BJ (cell line): ENCODE data around the gene CA5B. TPM values are rescaled to one million over a fixed set of nuclear protein-coding genes. Genes with fewer than 3 reads are reported as not detected.

Source experiments
- CTCF ChIA-PET: fragments of 350-600 bp; formaldehyde crosslinking; extraction: SDS; loops from one replicate; lab custom pipeline; 2021; ENCODE audit warnings: antibody characterized with exemption, inconsistent platforms; lab: Yijun Ruan, JAX
- POLR2A ChIA-PET: fragments of 300-600 bp; sonication (Branson Sonifier 250); formaldehyde crosslinking; extraction: SDS; loops from one replicate; lab custom pipeline; 2021; ENCODE audit warnings: antibody characterized with exemption; lab: Charles Lee
- DNase-seq: peaks from one replicate; pipeline ENCODE4 v3.0.0-alpha.2; 2011; ENCODE audit warnings: low read depth
- H3K27me3 ChIP-seq: 2 replicates; pipeline ENCODE4 v1.6.0; 2011; ENCODE audit warnings: low read length; ENCODE audit not compliant: control insufficient read depth, insufficient read depth
- H3K36me3 ChIP-seq: 2 replicates; pipeline ENCODE4 v1.5.1; 2011; ENCODE audit warnings: low read length; ENCODE audit not compliant: control insufficient read depth, insufficient read depth
- H3K4me3 ChIP-seq: 2 replicates; pipeline ENCODE4 v1.5.1; 2011; ENCODE audit warnings: low read depth, mild to moderate bottlenecking, control low read depth, low read length
- CTCF ChIP-seq: IDR thresholded peaks from 2 replicates; pipeline ENCODE4 v1.5.1; 2011; ENCODE audit warnings: low read depth, mild to moderate bottlenecking, control low read depth, inconsistent platforms, low read length, moderate library complexity; ENCODE audit not compliant: insufficient read depth
- polyA plus RNA-seq: library from polyadenylated mRNA; depleted of rRNA; stranded (reverse); fragments of >200 nt; gene quantifications from 2 replicates; pipeline ENCODE4 v1.2.3, GENCODE V29; 2011

Gene CA5B
- polyA plus RNA-seq, 1 experiment, result 8.6 TPM

- no peak for DNase-seq
- no peaks in the 10 kb centered on the region for H3K27me3 ChIP-seq
- no peaks in the 10 kb centered on the region; the same call in 1 of the 2 replicates for H3K36me3 ChIP-seq
- POLR2A ChIA-PET, result no interaction called here
- H3K4me3 ChIP-seq, result no peak overlapping the region
- TF ChIP-seq CTCF, result no peak
- CTCF ChIA-PET, result interaction anchor here (0.8 kb wide), 1 partner anchor 624 kb away, joined by 3 read pairs; no protein-coding TSS in a partner anchor
These were observed 74.3 kb downstream of the CA5B start for GRCh38 chrX:15812192-15812938.

GRCh38 chrX:15813416-15813815 is 75.3 kb downstream of the CA5B start:
- no peak for TF ChIP-seq CTCF
- Histone ChIP-seq H3K27me3 (no peaks in the 10 kb centered on the region), H3K4me3 (no peak overlapping the region), H3K36me3 (no peaks in the 10 kb centered on the region; the same call in 1 of the 2 replicates)
- ChIA-PET POLR2A (no interaction called here), CTCF (interaction anchor here (0.8 kb wide), 1 partner anchor 623 kb away, joined by 3 read pairs; no protein-coding TSS in a partner anchor)
- DNase-seq, result no peak

GRCh38 chrX:15814771-15815365 is 76.8 kb downstream of the CA5B start:
- H3K27me3 ChIP-seq, result no peaks in the 10 kb centered on the region
- no peaks in the 10 kb centered on the region; the same call in 1 of the 2 replicates for H3K36me3 ChIP-seq
- no peak for TF ChIP-seq CTCF
- CTCF ChIA-PET, result no interaction called here
- POLR2A ChIA-PET, result no interaction called here
- DNase-seq, result no peak
- no peak overlapping the region for H3K4me3 ChIP-seq

GRCh38 chrX:15815779-15816437 is 77.8 kb downstream of the CA5B start:
- CTCF ChIA-PET, result interaction anchor here (0.7 to 1.5 kb wide), 2 partner anchors 10 to 388 kb away, joined by 3 to 8 read pairs; no protein-coding TSS in a partner anchor
- Histone ChIP-seq H3K4me3 (no peak overlapping the region), H3K27me3 (no peaks in the 10 kb centered on the region), H3K36me3 (no peaks in the 10 kb centered on the region; the same call in 1 of the 2 replicates)
- POLR2A ChIA-PET, result no interaction called here
- peak; percentile 45 for TF ChIP-seq CTCF
- no peak for DNase-seq

- Histone ChIP-seq H3K4me3 (no peak overlapping the region), H3K36me3 (no peaks in the 10 kb centered on the region; the same call in 1 of the 2 replicates), H3K27me3 (no peaks in the 10 kb centered on the region)
- ChIA-PET CTCF (interaction anchor here (0.7 to 1.5 kb wide), 2 partner anchors 11 to 387 kb away, joined by 3 to 8 read pairs; no protein-coding TSS in a partner anchor), POLR2A (no interaction called here)
- TF ChIP-seq CTCF, result no peak
- no peak for DNase-seq
These were observed 78.4 kb downstream of the CA5B start for GRCh38 chrX:15816438-15816809.
